IPS-20b (cell line): ENCODE measurements around the gene SOBP.

ENCODE experiments used
- H3K27ac ChIP-seq: one replicate; pipeline ENCODE4 v1.5.1; 2013; ENCODE audit warnings: low read length
- H3K27me3 ChIP-seq: 2 replicates; pipeline ENCODE4 v1.6.1; 2013; ENCODE audit warnings: mild to moderate bottlenecking, low read length, inconsistent platforms; ENCODE audit not compliant: insufficient read depth
- H3K36me3 ChIP-seq: 2 replicates; pipeline ENCODE4 v1.6.1; 2013; ENCODE audit warnings: low read depth, mild to moderate bottlenecking, inconsistent platforms, low read length, moderate library complexity; ENCODE audit not compliant: insufficient read depth
- H3K4me1 ChIP-seq: 2 replicates; pipeline ENCODE4 v1.6.1; 2013; ENCODE audit warnings: mild to moderate bottlenecking, control low read depth, inconsistent platforms, low read length, moderate library complexity; ENCODE audit not compliant: insufficient read depth
- H3K4me3 ChIP-seq: 2 replicates; pipeline ENCODE4 v1.5.1; 2013; ENCODE audit warnings: mild to moderate bottlenecking, low read length, inconsistent platforms
- H3K9ac ChIP-seq: 2 replicates; pipeline ENCODE4 v1.6.1; 2013; ENCODE audit warnings: low read depth, mild to moderate bottlenecking, inconsistent platforms, low read length, moderate library complexity
- H3K9me3 ChIP-seq: 2 replicates; pipeline ENCODE4 v1.6.1; 2013; ENCODE audit warnings: mild to moderate bottlenecking, low read depth, low read length, inconsistent platforms; ENCODE audit not compliant: insufficient read depth

Gene SOBP

GRCh38 chr6:107560657-107561056 lies 70.7 kb downstream of the SOBP start:
- Histone ChIP-seq H3K4me3 (no peak overlapping the region), H3K27ac (no peak overlapping the region), H3K9ac (no peak overlapping the region), H3K9me3 (no peaks in the 10 kb centered on the region), H3K4me1 (peaks cover 11% of the 10 kb centered on the region; the same call in 1 of the 2 replicates), H3K36me3 (no peaks in the 10 kb centered on the region), H3K27me3 (no peaks in the 10 kb centered on the region)

- no peak overlapping the region for H3K9ac ChIP-seq
- no peak overlapping the region for H3K4me3 ChIP-seq
- no peak overlapping the region for H3K27ac ChIP-seq
- no peaks in the 10 kb centered on the region for H3K27me3 ChIP-seq
- H3K9me3 ChIP-seq = no peaks in the 10 kb centered on the region
- H3K4me1 ChIP-seq = peaks cover 11% of the 10 kb centered on the region; the same call in 1 of the 2 replicates
- no peaks in the 10 kb centered on the region for H3K36me3 ChIP-seq
Observed at GRCh38 chr6:107561306-107561705, 71.4 kb downstream of the SOBP start.

- H3K4me3 ChIP-seq = no peak overlapping the region
- H3K27me3 ChIP-seq = no peaks in the 10 kb centered on the region
Observed at GRCh38 chr6:107563694-107564588, 74.0 kb downstream of the SOBP start.

GRCh38 chr6:107564589-107564951 lies 74.7 kb downstream of the SOBP start:
- no peaks in the 10 kb centered on the region for H3K36me3 ChIP-seq
- H3K27me3 ChIP-seq = no peaks in the 10 kb centered on the region
- no peak overlapping the region for H3K9ac ChIP-seq
- no peaks in the 10 kb centered on the region for H3K9me3 ChIP-seq
- H3K4me3 ChIP-seq = no peak overlapping the region
- peaks cover 11% of the 10 kb centered on the region; the same call in 1 of the 2 replicates for H3K4me1 ChIP-seq
- H3K27ac ChIP-seq = no peak overlapping the region

More at GRCh38 chr6:107563694-107564588, 74.0 kb downstream of the SOBP start:
- Histone ChIP-seq H3K9me3 (no peaks in the 10 kb centered on the region), H3K4me1 (peaks cover 11% of the 10 kb centered on the region; the same call in 1 of the 2 replicates), H3K27ac (no peak overlapping the region), H3K9ac (no peak overlapping the region), H3K36me3 (no peaks in the 10 kb centered on the region)

- no peaks in the 10 kb centered on the region for H3K27me3 ChIP-seq
- H3K27ac ChIP-seq = no peak overlapping the region
- H3K9ac ChIP-seq = no peak overlapping the region
- no peak overlapping the region for H3K4me3 ChIP-seq
- H3K36me3 ChIP-seq = no peaks in the 10 kb centered on the region
- no peaks in the 10 kb centered on the region for H3K9me3 ChIP-seq
- H3K4me1 ChIP-seq = peaks cover 11% of the 10 kb centered on the region; the same call in 1 of the 2 replicates
Observed at GRCh38 chr6:107565165-107565723, 75.3 kb downstream of the SOBP start.

- H3K4me3 ChIP-seq = no peak overlapping the region
- H3K36me3 ChIP-seq = no peaks in the 10 kb centered on the region
- no peaks in the 10 kb centered on the region for H3K9me3 ChIP-seq
- H3K4me1 ChIP-seq = no peaks in the 10 kb centered on the region
- H3K27me3 ChIP-seq = no peaks in the 10 kb centered on the region
- H3K9ac ChIP-seq = no peak overlapping the region
- no peak overlapping the region for H3K27ac ChIP-seq
Observed at GRCh38 chr6:107567643-107568042, 77.7 kb downstream of the SOBP start.

- no peaks in the 10 kb centered on the region for H3K36me3 ChIP-seq
- H3K27ac ChIP-seq = no peak overlapping the region
- no peaks in the 10 kb centered on the region for H3K4me1 ChIP-seq
- H3K9me3 ChIP-seq = no peaks in the 10 kb centered on the region
- H3K9ac ChIP-seq = no peak overlapping the region
- no peaks in the 10 kb centered on the region for H3K27me3 ChIP-seq
- no peak overlapping the region for H3K4me3 ChIP-seq
Observed at GRCh38 chr6:107569473-107569872, 79.6 kb downstream of the SOBP start.

- Histone ChIP-seq H3K9ac (no peak overlapping the region), H3K9me3 (no peaks in the 10 kb centered on the region), H3K4me1 (no peaks in the 10 kb centered on the region), H3K36me3 (no peaks in the 10 kb centered on the region), H3K27ac (no peak overlapping the region), H3K27me3 (no peaks in the 10 kb centered on the region), H3K4me3 (no peak overlapping the region)
Observed at GRCh38 chr6:107571354-107571753, 81.4 kb downstream of the SOBP start.

- H3K27me3 ChIP-seq = no peaks in the 10 kb centered on the region
Observed at GRCh38 chr6:107572886-107573285, 83.0 kb downstream of the SOBP start.

GRCh38 chr6:107574856-107575255 lies 84.9 kb downstream of the SOBP start:
- no peaks in the 10 kb centered on the region for H3K9me3 ChIP-seq
- no peaks in the 10 kb centered on the region for H3K36me3 ChIP-seq
- no peaks in the 10 kb centered on the region for H3K27me3 ChIP-seq
- H3K27ac ChIP-seq = no peak overlapping the region
- H3K4me3 ChIP-seq = no peak overlapping the region
- H3K9ac ChIP-seq = no peak overlapping the region
- H3K4me1 ChIP-seq = peaks cover 18% of the 10 kb centered on the region

More at GRCh38 chr6:107572886-107573285, 83.0 kb downstream of the SOBP start:
- H3K27ac ChIP-seq = no peak overlapping the region
- no peak overlapping the region for H3K9ac ChIP-seq
- no peaks in the 10 kb centered on the region for H3K4me1 ChIP-seq
- H3K36me3 ChIP-seq = no peaks in the 10 kb centered on the region
- no peak overlapping the region for H3K4me3 ChIP-seq
- H3K9me3 ChIP-seq = no peaks in the 10 kb centered on the region

GRCh38 chr6:107576852-107577251 lies 86.9 kb downstream of the SOBP start:
- no peak overlapping the region for H3K4me3 ChIP-seq
- H3K36me3 ChIP-seq = no peaks in the 10 kb centered on the region
- no peak overlapping the region for H3K27ac ChIP-seq
- H3K4me1 ChIP-seq = peaks cover 18% of the 10 kb centered on the region
- H3K27me3 ChIP-seq = no peaks in the 10 kb centered on the region
- H3K9ac ChIP-seq = no peak overlapping the region
- H3K9me3 ChIP-seq = no peaks in the 10 kb centered on the region
